HepG2 (cell line): ENCODE measurements around the gene FAAH2. TPM values are rescaled to one million over a fixed set of nuclear protein-coding genes. Genes with fewer than 3 reads are reported as not detected.
"Not testable (repeated sequence)": the region's sequence is repeated elsewhere in the genome, so short reads cannot be mapped to it uniquely, and the experiment has no call there.

Experiments
- AHDC1 ChIP-seq: sonication (generic); formaldehyde crosslinking; IDR thresholded peaks from 2 replicates; pipeline ENCODE4 v1.5.1; 2020; ENCODE audit warnings: mild to moderate bottlenecking, missing genetic modification reagents, borderline replicate concordance
- EP300 ChIP-seq, 3 experiments: sonication (generic) in 1 of 3; formaldehyde crosslinking in 1 of 3; IDR thresholded peaks; 2 replicates each; pipeline versions ENCODE4 v1.5.1 to v1.6.1; 2011 to 2020; ENCODE audit warnings: low read depth in 2 of 3, low read length in 2 of 3, borderline replicate concordance in 1 of 3, improper control_type of control experiment in 1 of 3, mild to moderate bottlenecking in 1 of 3, missing genetic modification reagents in 1 of 3, moderate library complexity in 1 of 3
- FOXP4 ChIP-seq: sonication (generic); formaldehyde crosslinking; IDR thresholded peaks from 2 replicates; pipeline ENCODE4 v1.4.0; 2020; ENCODE audit warnings: missing genetic modification reagents
- GATAD2A ChIP-seq: IDR thresholded peaks from 2 replicates; pipeline ENCODE4 v1.6.1; 2016
- SOX6 ChIP-seq, 2 experiments: fragments of 450-650 bp in 1 of 2; sonication (generic) in 1 of 2; formaldehyde crosslinking in 1 of 2; IDR thresholded peaks; 2 replicates each; pipeline versions ENCODE4 v1.4.0 to v1.6.1; 2017 to 2020; ENCODE audit warnings: antibody characterized with exemption in 1 of 2, mild to moderate bottlenecking in 1 of 2, missing genetic modification reagents in 1 of 2
- TCF7 ChIP-seq: sonication (generic); IDR thresholded peaks from 2 replicates; pipeline ENCODE4 v1.6.1; 2016; ENCODE audit warnings: antibody characterized with exemption, low read depth
- ZNF652 ChIP-seq: IDR thresholded peaks from 2 replicates; pipeline ENCODE4 v1.6.1; 2016; ENCODE audit warnings: low read depth, borderline replicate concordance
- polyA plus RNA-seq, 8 experiments: library from polyadenylated mRNA; depleted of rRNA in 3 of 8; stranded (reverse) in 7 of 8; unstranded in 1 of 8; fragments of >200 nt; fragmentation: Illumina TruSeq in 4 of 8; extraction: Trizol in 4 of 8; gene quantifications; 2 replicates each; pipeline versions ENCODE4 v1.2.1 to v1.2.3, GENCODE V29; 2011 to 2016; ENCODE audit warnings: low read depth in 4 of 8, missing spikeins in 1 of 8, mixed read lengths in 1 of 8; ENCODE audit not compliant: insufficient read depth in 1 of 8
- total RNA-seq, 5 experiments: library from RNA; depleted of rRNA; stranded (reverse); fragments of >200 nt; fragmentation: Illumina TruSeq; extraction: Trizol; gene quantifications; 2 replicates each; pipeline ENCODE4 v1.2.3, GENCODE V29; 2016; ENCODE audit warnings: low read depth in 1 of 5

FAAH2 gene
- total and polyA plus RNA-seq, 2 of the 13 experiments (the other 11 are each of a cell fraction or from before 2014, with no cell fraction given), result 1.6 to 3.3 TPM

GRCh38 chrX:57335790-57336189 lies 49.3 kb downstream of the FAAH2 start (continued):
- TF ChIP-seq FOXP4 (peak; percentile 56; the same call in 1 of the 2 replicates), TCF7 (0 out of 2 replicates have a peak, but pooled peaks have one; percentile 17), ZNF652 (peak; percentile 95), AHDC1 (CRISPR knock-in tag) (peak; percentile 24; the same call in 1 of the 2 replicates), SOX6 (CRISPR knock-in tag; IDR thresholded peaks at IDR 0.05) (peak; percentile 92), GATAD2A (CRISPR knock-in tag) (peak; percentile 57), EP300 (IDR thresholded peaks at IDR 0.05; ENCODE audit: low read depth in 2 of 2, low read length in 2 of 2) (0 out of 4 replicates have a peak, but pooled peaks of 1 of the 2 experiments have one; percentile 8)
- not testable (repeated sequence) for TF ChIP-seq SOX6 (IDR thresholded peaks at IDR 0.05); EP300 (CRISPR knock-in tag; IDR thresholded peaks at IDR 0.05; ENCODE audit: borderline replicate concordance)
- TF ChIP-seq, all 625 proteins: peak for 34; not testable (repeated sequence) for 591
